ENCODE data around the gene UFD1.
A peak's percentile ranks its signal among the peaks of the same experiment; 100 is the strongest.
"Not testable (repeated sequence)": the region's sequence is repeated elsewhere in the genome, so short reads cannot be mapped to it uniquely, and the experiment has no call there.

UFD1 gene

DNA sequence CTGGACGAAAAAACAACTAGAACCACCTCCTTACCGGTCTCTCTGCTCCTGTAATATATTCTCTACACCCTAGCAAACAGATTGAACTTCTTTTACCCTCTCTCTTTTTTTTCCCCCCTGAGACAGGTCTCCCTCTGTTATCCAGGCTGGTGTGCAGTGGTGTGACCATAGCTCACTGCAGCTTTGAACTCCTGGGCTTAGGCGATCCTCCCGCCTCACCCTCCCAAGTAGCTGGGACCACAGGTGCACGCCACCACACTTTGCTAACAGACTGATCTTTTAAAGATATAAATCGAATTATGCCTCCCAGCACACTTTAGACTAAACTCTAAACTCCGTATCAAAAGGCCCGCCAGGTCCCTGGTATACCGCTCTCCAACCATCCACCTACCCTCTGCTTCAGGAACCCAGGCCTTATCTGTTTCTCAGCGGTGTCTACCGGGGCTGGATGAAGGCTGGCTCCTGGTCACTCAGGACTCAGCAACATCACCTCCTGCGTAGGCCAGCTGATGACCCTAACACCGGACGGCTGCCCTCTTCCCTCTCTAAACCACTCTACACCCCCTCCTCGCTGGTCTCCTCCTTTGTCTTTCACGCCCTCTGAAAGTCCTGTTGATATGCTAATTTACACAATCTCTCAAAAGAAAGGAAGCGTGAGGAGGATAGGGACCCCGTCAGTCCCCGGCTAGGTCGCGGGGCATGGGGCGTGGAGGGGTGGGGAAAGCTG, 32.2 kb downstream of the UFD1 start:
- DNase-seq: peak; percentile 66

DNA sequence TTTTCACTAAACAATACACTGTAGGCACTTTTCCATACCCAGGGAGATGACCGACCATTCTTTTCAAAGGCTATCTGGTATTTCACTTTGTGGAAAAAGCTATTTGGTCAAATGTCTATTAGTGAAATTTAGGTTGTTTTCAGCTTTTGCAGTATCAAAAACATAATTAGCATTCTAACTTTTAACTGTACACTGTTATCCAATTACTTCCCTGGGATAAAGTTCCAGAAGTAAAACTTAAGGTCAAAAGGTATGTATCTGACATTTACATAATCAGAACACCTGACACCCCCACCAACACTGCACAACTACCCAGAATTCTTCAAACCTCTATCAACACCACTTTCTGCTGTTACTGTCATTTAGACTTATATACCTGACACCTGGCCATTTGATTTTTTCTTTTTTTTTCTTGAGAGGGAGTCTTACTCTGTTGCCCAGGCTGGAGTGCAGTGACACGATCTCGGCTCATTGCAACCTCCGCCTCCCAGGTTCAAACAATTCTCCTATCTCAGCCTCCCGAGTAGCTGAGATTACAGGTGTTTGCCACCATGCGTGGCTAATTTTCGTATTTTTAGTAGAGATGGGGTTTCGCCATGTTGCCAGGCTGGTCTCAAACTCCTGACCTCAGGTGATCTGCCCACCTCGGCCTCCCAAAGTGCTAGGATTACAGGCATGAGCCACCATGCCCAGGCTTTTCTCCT, 33.6 kb downstream of the UFD1 start:
- DNase-seq: not testable (repeated sequence)

DNA sequence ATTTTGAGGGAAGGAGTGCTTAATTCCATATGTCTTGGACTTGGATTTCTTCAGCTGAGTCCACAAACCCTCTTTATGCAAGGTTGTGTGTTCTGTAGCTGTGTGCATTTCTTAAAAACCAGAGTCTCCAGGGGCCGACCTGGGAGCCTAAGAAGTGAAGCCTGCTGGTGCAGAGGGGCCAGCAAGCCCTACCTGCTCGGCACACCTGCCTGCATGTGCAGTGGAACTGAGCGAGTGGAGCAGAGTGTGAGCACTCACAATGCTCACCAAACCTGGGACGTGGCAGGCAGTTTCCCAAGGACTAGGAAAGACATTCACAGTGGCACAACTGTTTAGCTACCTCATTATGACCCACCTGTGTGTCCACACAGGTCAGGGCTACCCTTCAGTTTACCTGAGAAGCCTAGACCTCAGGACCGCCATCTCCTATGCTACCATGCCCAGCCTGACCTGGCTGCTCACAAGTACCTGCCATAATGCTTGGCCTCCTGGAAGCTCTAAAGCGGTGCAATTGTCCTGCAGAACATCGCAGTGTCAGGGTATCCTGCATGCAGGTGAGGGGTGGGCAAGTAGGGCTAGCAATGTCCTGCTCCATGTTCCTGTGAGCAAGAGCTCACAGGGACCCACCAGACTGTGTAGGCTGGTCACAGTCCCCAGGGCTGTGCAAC, 35.3 kb downstream of the UFD1 start:
- no peak for DNase-seq

DNA sequence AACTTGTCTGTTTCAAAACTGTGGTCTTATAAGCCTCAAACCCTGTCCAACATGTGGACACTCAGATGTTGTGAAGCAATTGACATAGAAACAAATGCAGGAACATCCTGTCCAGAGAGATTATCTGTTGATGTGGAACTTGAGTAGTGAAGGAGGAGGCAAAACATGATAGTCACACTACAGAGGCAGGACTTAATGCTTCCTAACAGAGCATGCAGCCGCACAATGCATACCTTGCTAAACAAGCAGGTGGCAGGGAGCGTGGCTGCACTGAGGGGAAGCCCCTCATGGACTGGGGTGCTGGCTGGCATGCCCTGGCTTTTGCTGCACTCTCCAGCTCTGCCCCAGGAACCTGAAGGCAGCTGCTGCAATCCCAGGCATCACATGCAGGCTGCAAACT, 36.8 kb downstream of the UFD1 start:
- DNase-seq: no peak

DNA sequence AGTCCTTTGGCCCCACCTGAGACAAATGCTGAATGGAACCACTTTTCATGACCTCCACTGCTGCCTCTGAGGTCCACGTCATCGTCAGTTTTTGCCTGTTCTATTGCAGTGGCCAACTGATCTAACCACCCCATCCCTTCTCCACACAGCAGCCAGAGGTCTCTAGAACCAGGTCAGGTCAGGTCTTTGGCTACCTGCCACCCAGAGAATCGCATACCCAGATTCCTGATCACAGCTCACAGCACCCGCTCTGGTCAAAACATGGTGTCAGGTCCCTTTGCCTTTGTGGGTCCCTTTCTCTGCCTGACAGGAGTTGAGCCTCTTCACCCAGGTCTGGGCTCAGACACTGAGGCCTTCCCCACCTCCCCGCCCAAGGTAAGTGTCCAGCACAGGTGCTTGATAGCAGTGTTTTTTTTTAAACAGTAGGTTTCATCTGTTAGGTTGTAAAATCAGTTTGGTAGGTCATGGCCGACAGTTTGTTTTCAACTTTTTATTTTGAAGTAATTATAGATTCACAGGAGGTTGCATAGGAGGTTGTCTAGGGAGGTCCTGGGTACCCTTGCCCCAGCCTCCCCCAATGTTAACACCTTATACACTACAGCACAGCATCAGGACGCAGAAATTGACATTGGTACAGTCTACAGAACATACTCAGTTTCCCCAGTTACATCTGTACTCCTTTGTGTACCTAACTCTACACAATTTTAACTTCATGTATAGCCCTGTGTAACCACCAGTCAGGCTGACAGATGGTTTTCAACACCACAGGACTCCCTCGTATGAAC, 38.4 kb downstream of the UFD1 start:
- no peak for DNase-seq

DNA sequence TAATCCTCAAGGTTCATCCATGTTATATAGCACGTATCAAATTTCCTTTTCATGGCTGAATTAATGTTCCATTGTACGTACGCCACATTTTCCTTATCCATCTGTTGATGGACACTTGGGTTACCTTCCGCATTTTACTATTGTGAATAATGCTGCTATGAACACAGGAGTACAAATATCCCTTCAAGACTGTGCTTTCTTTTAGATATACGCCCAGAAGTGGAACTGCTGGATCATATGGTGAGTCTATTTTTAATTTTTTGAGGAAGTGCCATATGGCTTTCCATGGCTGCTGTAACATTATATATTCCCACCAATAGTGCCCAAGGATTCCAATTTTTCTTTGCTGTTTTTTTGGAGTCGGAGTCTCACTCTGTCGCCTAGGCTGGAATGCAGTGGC, 40.7 kb downstream of the UFD1 start:
- DNase-seq: no peak

DNA sequence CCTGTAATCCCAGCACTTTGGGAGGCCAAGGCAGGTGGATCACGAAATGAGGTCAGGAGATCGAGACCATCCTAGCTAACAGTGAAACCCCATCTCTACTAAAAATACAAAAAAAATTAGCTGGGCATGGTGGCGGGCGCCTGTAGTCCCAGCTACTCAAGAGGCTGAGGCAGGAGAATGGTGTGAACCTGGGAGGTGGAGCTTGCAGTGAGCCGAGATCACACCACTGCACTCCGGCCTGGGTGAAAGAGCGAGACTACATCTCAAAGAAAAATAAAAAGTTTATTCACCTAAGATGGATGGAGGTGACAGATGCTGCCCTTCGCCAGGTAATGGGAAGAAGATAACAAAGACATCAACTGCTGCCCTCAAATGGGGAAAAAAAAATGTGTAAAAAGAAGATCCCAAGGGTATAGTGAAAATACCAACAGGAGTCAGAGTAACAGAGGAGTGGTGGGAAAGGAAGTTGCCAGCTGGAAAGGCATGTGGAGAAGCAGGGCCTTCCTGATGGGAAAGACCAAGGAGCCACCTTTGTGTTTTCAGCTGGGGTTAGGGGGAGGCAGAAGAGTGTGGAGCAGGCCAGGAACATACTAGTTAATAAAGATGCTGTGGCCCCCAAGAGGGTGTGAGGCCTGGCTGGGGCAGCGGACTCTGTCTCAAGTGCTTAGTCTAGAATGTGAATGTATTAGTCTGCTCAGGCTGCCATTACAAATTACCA, 42.4 kb downstream of the UFD1 start:
- DNase-seq: not testable (repeated sequence)

DNA sequence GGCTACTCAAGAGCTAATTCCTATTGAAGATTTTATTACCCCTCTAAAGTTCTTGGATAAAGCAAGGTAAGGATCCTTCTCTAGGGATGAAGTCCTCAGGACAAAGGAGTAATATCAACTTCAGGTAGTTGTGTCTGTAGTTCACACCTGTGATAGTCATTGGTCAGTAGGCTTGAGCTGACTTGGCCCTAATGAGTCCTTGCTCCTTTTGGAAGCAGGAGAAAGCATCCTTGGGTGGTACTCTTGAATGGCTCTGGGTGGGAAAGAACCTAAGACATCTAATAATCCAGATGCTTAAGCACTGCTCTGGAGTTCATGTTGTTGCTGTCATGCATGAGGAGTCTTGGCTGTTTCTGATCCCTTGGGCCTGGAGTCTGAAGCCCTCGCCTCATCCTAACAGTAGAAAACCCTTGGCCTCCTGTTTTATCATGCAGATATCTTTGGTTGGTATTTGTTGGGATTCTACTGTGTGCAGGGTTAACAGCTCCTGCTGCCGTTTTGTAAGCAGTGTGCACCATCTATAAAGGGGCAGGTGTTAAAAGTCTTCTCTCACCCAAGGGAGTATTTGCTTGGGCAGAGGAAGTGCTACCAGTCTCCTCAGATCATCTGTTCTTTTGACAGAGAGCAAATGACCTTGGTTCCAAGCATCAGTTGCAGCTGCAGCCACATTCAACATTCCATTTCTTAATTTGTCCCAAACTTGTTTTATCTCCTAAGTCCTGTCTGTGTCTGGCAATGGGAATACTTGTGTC, 44.0 kb downstream of the UFD1 start:
- no peak for DNase-seq

DNA sequence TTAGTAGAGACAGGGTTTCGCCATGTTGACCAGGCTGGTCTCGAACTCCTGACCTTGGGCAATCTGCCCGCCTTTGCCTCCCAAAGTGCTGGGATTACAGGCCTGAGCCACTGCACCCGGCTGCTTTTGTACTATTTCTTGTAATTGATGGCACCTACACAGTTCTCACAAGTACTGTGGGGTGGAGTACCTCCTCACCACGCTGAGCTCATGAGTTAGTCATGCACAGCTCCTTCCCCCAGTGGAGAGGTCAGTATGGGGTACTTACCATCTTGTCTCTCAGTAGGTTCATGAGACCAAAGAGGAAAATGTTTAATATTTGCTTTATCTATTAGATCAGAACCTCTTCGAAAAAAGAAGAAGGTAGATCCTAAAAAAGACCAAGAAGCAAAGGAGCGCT, 44.6 kb downstream of the UFD1 start:
- DNase-seq: no peak

DNA sequence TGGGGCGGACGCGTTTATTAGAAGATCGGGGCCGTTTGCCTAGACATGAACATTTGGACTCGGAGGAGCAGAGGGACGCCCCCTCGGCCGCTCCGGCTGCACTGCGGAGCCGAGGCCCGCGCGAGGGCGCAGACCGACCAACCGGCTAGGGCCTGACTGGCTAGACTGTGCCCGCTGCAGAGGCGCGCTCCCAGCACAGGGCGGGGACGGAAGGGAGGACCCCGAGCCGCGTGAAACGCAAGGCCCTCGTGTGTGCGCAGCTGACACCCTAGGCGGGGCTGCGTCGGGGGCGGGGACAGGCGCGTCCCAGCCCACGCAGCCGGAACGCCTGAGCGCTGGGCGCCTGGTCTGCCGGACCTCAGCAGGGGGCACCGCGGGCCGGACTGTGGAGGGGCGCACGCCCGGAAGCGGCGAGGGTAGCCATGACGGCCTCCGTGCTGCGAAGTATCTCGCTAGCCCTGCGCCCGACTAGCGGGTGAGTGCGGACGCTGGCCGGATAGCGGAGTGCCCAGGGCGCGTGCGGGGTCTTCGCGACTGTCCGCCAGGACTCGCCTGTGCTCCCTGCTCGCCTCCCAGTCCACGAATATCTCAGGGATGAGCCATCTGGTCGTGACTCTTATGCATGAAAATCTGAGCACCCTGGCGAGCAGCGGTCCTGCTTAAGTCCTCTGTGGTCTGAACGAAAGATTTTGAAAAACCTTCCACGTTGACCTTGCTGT, 46.7 kb downstream of the UFD1 start, which contains the start of gene MRPL40:
Gene MRPL40, plus strand, starts transcription at position 413 of the 719 bp plus-strand sequence. Its CDS starts 10 bp downstream, at position 423.
- peak; percentile 91 for DNase-seq

DNA sequence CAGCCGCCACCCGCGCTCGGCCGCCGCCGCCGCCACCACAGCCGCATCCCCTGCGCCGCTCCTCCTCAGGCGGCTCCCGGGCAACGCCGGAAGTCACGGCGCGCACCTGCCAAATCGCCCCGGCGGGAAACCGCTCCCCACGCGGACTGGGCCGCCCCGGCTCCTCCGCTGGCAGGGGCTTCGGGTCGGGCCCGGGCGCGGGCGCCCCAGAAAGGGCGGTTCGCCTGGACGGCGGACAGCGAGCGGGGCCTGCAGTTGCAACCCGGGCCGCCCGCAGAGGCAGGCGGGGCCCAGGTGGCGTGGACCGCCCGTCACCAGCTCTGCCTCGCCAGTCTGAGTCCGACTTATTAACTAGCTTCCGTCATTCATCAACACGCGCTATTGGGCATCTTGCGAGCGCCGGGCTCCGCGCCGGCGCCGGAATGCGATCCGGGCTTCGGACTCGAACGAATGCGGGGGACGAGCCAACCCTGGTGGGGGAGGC, 47.3 kb downstream of the UFD1 start, which contains the start of gene HIRA:
Gene HIRA, minus strand, starts transcription at position 85 of the 484 bp plus-strand sequence. CDS start 257 bp downstream, outside the sequence.
- peak; percentile 65 for DNase-seq

DNA sequence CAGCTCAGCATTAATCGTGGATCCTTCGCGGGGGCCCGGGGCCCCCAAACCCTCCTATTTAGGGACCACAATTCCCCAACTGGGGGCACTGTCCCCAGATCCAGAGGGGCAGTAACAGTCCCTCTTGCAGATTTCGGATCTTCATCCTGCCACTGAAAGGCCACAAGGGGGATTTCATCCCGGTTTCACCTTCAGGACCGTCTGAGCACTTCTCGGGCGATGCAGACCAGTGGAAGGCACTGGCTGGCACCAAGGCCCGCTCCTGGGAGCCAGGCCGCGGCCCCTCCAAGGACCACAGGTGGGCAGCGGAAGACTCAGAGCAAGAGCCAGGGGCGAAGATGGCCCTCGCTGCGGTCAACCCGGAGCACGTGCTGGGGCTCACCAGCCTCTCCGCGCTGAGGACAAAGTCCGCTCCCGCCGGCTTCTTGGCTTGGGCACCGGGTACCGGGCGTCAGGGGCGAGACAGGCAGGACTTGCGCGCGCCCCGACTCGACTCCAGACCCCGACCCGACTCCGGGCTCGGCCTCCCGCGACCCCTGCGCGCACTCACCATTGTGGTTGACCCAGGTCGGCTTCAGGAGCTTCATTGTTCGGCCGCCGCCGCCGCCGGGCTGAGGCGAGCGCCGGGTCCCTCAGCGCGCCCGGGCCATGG, 48.0 kb downstream of the UFD1 start:
- peak; percentile 29 for DNase-seq

DNA sequence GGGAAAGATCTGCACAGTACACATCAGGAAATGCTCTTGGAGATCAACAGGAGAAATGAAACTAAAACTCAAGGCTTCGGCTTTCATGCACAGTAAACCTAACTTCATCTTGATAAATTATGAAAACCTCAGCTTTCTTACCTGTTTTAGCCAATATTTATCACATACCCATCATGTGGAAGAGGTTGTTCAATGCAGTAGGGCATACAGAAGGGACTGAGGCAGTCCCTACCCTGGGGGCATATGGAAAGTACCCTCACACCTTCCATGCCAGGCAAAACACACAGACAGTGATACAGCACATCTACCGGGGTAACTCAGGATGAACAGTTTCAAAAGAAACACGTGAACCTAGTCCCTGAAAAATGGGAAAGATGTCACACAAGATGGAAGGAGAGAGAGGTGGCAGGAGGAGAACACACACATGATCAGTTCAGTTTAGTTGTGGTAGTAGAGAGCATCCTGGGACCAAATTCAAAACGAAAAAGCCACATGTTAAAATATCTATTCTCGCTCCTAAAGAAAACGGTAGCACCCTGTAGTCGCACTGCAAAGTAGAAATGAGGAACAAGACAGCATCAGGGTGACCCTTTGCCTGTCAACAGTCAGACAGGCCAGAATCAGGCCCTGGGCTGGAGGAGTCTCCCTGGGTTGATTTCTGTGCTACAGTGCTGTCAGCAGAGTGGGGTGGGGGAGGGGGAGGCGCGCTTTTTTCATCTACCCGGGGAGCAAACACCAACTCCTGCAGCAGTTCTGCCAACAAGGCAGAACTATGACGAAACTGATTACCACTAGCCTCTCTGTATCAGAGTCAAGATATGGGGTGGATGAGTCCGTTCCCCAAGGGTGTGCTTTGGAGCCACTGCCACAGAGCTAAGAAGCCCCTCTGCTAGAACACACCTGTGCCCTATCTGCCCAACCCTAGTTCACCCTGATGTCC, 48.8 kb downstream of the UFD1 start:
- DNase-seq: no peak

DNA sequence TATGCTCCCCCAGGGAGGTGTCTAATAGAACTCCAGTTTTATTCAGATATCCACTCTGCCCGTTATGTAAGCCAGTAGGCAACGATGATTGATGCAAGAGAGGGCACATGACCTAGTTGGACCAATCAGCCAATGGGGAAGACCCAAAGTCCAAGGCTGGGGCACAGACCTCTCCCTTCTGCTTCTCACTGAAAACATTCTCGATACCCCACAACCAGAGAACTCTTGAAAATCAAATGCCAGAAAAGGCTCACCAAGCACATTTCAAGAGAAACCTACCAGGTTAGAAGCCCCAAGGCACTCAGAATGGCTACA, 54.9 kb downstream of the UFD1 start:
- DNase-seq: no peak

DNA sequence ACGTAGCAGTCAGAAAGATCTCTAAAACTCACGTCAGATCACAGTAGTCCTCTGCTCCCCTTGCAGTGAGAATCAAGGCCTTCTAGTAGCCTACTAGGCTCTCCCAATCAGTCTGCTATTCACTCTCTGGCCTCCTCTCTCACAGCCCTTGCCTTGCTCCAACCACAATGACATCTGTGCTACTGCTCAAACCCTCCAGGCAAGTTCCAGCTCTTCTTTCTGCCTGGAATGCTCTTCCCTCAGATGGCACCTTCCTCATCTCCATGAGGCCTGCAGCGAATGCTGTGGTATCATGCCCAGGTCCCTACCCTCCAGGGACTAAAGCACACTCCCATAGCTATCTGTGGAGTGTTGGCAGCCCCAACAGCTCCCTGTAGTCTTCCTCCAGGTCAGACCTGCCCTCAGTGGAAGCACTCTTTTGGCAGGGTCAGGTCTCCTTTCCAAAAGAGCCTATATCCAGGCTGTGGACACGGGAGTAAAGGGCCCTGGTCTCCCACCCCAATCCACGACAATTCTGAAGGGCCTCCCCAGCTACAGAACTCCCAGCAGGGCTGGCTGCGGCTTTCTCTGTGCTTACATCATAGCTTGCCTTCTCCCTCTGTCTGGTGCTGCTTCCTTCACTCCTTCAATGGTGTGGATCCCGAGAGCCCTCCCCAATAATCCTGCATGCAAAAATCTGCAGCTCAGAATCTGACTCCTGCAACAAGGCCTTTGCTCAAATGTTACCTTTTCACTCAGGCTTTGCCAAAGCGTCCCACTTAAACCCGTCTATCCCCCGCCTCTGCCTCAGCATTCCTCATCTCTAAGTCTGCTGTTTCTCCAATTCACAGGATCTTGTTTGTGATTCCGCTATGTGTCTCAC, 56.3 kb downstream of the UFD1 start:
- no peak for DNase-seq

DNA sequence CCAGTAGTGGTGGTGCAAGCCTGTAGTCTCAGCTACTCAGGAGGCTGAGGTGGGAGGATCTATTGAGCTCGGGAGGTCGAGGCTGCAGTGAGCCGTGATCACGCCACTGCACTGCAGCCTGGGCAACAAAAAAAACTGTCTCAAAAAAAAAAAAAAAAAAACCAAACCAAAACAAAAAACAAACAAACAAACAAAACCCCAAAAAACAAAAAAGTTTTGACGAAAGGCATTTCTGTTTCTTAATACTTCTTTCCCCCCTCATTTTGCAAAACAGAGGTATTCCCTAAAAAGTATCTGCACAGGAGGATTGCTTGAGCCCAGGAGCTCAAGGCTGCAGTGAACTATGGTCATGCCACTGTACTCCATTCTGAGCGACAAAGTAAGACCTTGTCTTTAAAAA, 58.7 kb downstream of the UFD1 start:
- no peak for DNase-seq

DNA sequence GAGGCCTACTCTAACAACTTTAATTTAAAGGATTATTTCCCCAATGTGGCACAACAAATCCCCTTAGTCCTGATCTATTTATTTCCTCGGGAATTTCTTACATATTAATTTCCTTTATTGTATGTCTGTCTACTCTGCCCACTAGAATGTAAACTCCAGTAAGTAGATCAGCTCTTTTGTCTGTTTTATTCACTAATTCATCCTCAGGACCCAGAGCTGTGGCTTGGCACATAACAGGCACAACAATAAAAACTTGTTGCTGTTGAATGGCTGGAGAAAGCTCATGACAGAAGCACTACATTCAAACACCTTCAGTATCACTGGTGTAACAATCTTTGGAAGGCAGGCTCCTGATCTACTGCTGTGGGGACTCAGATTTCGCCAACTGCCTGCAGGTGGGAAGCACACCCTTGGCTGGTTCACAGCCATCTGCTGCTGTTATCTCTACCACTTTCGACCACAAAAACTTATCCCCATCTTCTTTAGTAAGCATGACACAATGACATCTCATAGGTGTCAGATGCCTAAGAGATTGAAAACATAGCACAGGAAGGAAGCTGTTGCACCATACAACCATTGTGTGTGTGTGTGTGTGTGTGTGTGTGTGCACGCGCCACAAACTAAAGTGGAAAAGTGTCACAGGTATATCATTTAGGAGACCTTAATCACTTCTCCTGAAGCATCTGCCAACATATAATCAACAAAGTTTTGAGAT, 59.4 kb downstream of the UFD1 start:
- DNase-seq: no peak
